ENCODE results near the gene ITGA4.

ITGA4 gene

GRCh38 chr2:181517685-181518301 lies 60.6 kb downstream of the ITGA4 start:
- Histone ChIP-seq H3K4me1 (ENCODE audit: insufficient read depth, low read length) (no peaks in the 10 kb centered on the region), H3K4me3 (ENCODE audit: low read length) (no peak overlapping the region), H3K27ac (ENCODE audit: low read depth, low read length) (no peak overlapping the region), H3K36me3 (ENCODE audit: insufficient read depth, low read length) (no peaks in the 10 kb centered on the region), H3K9me3 (ENCODE audit: insufficient read depth, low read depth, low read length) (no peaks in the 10 kb centered on the region), H3K9ac (ENCODE audit: low read depth, low read length) (no peak overlapping the region), H3K27me3 (ENCODE audit: insufficient read depth, low read length) (no peaks in the 10 kb centered on the region)
- 90% methylated on average over 1 of the region's 1 CpG for WGBS

GRCh38 chr2:181520253-181520652 lies 63.1 kb downstream of the ITGA4 start:
- no peak overlapping the region for H3K4me3 ChIP-seq (ENCODE audit: low read length)
- H3K27me3 ChIP-seq (ENCODE audit: insufficient read depth, low read length), result no peaks in the 10 kb centered on the region
- H3K9me3 ChIP-seq (ENCODE audit: insufficient read depth, low read depth, low read length), result no peaks in the 10 kb centered on the region
- no peak overlapping the region for H3K9ac ChIP-seq (ENCODE audit: low read depth, low read length)
- 94% methylated on average over 1 of the region's 1 CpG for WGBS
- no peak overlapping the region for H3K27ac ChIP-seq (ENCODE audit: low read depth, low read length)
- H3K4me1 ChIP-seq (ENCODE audit: insufficient read depth, low read length), result no peaks in the 10 kb centered on the region
- H3K36me3 ChIP-seq (ENCODE audit: insufficient read depth, low read length), result no peaks in the 10 kb centered on the region

- Histone ChIP-seq H3K27ac (ENCODE audit: low read depth, low read length) (no peak overlapping the region), H3K9me3 (ENCODE audit: insufficient read depth, low read depth, low read length) (no peaks in the 10 kb centered on the region), H3K4me1 (ENCODE audit: insufficient read depth, low read length) (no peaks in the 10 kb centered on the region), H3K27me3 (ENCODE audit: insufficient read depth, low read length) (no peaks in the 10 kb centered on the region), H3K36me3 (ENCODE audit: insufficient read depth, low read length) (no peaks in the 10 kb centered on the region), H3K4me3 (ENCODE audit: low read length) (no peak overlapping the region), H3K9ac (ENCODE audit: low read depth, low read length) (no peak overlapping the region)
- WGBS, result 94% methylated on average over 5 of the region's 5 CpGs
Measured at GRCh38 chr2:181523756-181524155, 66.6 kb downstream of the ITGA4 start.

- 92% methylated on average over 3 of the region's 4 CpGs for WGBS
- no peaks in the 10 kb centered on the region for H3K9me3 ChIP-seq (ENCODE audit: insufficient read depth, low read depth, low read length)
- H3K36me3 ChIP-seq (ENCODE audit: insufficient read depth, low read length), result no peaks in the 10 kb centered on the region
- no peaks in the 10 kb centered on the region for H3K27me3 ChIP-seq (ENCODE audit: insufficient read depth, low read length)
- no peaks in the 10 kb centered on the region for H3K4me1 ChIP-seq (ENCODE audit: insufficient read depth, low read length)
- H3K27ac ChIP-seq (ENCODE audit: low read depth, low read length), result no peak overlapping the region
- H3K9ac ChIP-seq (ENCODE audit: low read depth, low read length), result no peak overlapping the region
- H3K4me3 ChIP-seq (ENCODE audit: low read length), result no peak overlapping the region
Measured at GRCh38 chr2:181526014-181526413, 68.8 kb downstream of the ITGA4 start.

GRCh38 chr2:181527058-181527457 lies 69.9 kb downstream of the ITGA4 start:
- no peak overlapping the region for H3K4me3 ChIP-seq (ENCODE audit: low read length)
- H3K9me3 ChIP-seq (ENCODE audit: insufficient read depth, low read depth, low read length), result no peaks in the 10 kb centered on the region
- H3K27ac ChIP-seq (ENCODE audit: low read depth, low read length), result no peak overlapping the region
- WGBS, result 93% methylated on average over 5 of the region's 6 CpGs
- no peaks in the 10 kb centered on the region for H3K36me3 ChIP-seq (ENCODE audit: insufficient read depth, low read length)
- H3K4me1 ChIP-seq (ENCODE audit: insufficient read depth, low read length), result no peaks in the 10 kb centered on the region
- no peaks in the 10 kb centered on the region for H3K27me3 ChIP-seq (ENCODE audit: insufficient read depth, low read length)
- H3K9ac ChIP-seq (ENCODE audit: low read depth, low read length), result no peak overlapping the region

- H3K4me1 ChIP-seq (ENCODE audit: insufficient read depth, low read length), result peaks cover 3% of the 10 kb centered on the region; the same call in 1 of the 2 replicates
- H3K36me3 ChIP-seq (ENCODE audit: insufficient read depth, low read length), result no peaks in the 10 kb centered on the region
- no peak overlapping the region for H3K9ac ChIP-seq (ENCODE audit: low read depth, low read length)
- no peak overlapping the region for H3K4me3 ChIP-seq (ENCODE audit: low read length)
- H3K27ac ChIP-seq (ENCODE audit: low read depth, low read length), result no peak overlapping the region
- no peaks in the 10 kb centered on the region for H3K9me3 ChIP-seq (ENCODE audit: insufficient read depth, low read depth, low read length)
- H3K27me3 ChIP-seq (ENCODE audit: insufficient read depth, low read length), result no peaks in the 10 kb centered on the region
- WGBS, result 100% methylated on average over 1 of the region's 1 CpG
Measured at GRCh38 chr2:181528441-181528840, 71.3 kb downstream of the ITGA4 start.

- Histone ChIP-seq H3K4me1 (ENCODE audit: insufficient read depth, low read length) (peaks cover 3% of the 10 kb centered on the region; the same call in 1 of the 2 replicates), H3K4me3 (ENCODE audit: low read length) (no peak overlapping the region), H3K36me3 (ENCODE audit: insufficient read depth, low read length) (no peaks in the 10 kb centered on the region), H3K27ac (ENCODE audit: low read depth, low read length) (no peak overlapping the region), H3K9me3 (ENCODE audit: insufficient read depth, low read depth, low read length) (no peaks in the 10 kb centered on the region), H3K27me3 (ENCODE audit: insufficient read depth, low read length) (no peaks in the 10 kb centered on the region), H3K9ac (ENCODE audit: low read depth, low read length) (no peak overlapping the region)
- WGBS, result 95% methylated on average over 2 of the region's 2 CpGs
Measured at GRCh38 chr2:181536730-181537129, 79.5 kb downstream of the ITGA4 start.

GRCh38 chr2:181540421-181540820 lies 83.2 kb downstream of the ITGA4 start:
- Histone ChIP-seq H3K27ac (ENCODE audit: low read depth, low read length) (no peak overlapping the region), H3K27me3 (ENCODE audit: insufficient read depth, low read length) (no peaks in the 10 kb centered on the region), H3K4me3 (ENCODE audit: low read length) (no peak overlapping the region), H3K9ac (ENCODE audit: low read depth, low read length) (no peak overlapping the region), H3K9me3 (ENCODE audit: insufficient read depth, low read depth, low read length) (no peaks in the 10 kb centered on the region), H3K4me1 (ENCODE audit: insufficient read depth, low read length) (no peaks in the 10 kb centered on the region), H3K36me3 (ENCODE audit: insufficient read depth, low read length) (no peaks in the 10 kb centered on the region)
- 90% methylated on average over 4 of the region's 4 CpGs for WGBS

GRCh38 chr2:181542170-181542569 lies 85.0 kb downstream of the ITGA4 start:
- no peaks in the 10 kb centered on the region for H3K36me3 ChIP-seq (ENCODE audit: insufficient read depth, low read length)
- no peaks in the 10 kb centered on the region for H3K9me3 ChIP-seq (ENCODE audit: insufficient read depth, low read depth, low read length)
- no peak overlapping the region for H3K4me3 ChIP-seq (ENCODE audit: low read length)
- H3K9ac ChIP-seq (ENCODE audit: low read depth, low read length), result no peak overlapping the region
- H3K27me3 ChIP-seq (ENCODE audit: insufficient read depth, low read length), result no peaks in the 10 kb centered on the region
- 97% methylated on average over 2 of the region's 2 CpGs for WGBS
- no peaks in the 10 kb centered on the region for H3K4me1 ChIP-seq (ENCODE audit: insufficient read depth, low read length)
- no peak overlapping the region for H3K27ac ChIP-seq (ENCODE audit: low read depth, low read length)

- H3K36me3 ChIP-seq (ENCODE audit: insufficient read depth, low read length), result no peaks in the 10 kb centered on the region
- WGBS, result 96% methylated on average over 3 of the region's 3 CpGs
Measured at GRCh38 chr2:181546086-181546485, 88.9 kb downstream of the ITGA4 start.

GRCh38 chr2:181552808-181553207 lies 95.6 kb downstream of the ITGA4 start:
- H3K27ac ChIP-seq (ENCODE audit: low read depth, low read length), result no peak overlapping the region
- no peaks in the 10 kb centered on the region for H3K27me3 ChIP-seq (ENCODE audit: insufficient read depth, low read length)
- no peaks in the 10 kb centered on the region for H3K36me3 ChIP-seq (ENCODE audit: insufficient read depth, low read length)
- no peak overlapping the region for H3K9ac ChIP-seq (ENCODE audit: low read depth, low read length)
- WGBS, result 77% methylated on average over 1 of the region's 1 CpG
- H3K4me1 ChIP-seq (ENCODE audit: insufficient read depth, low read length), result no peaks in the 10 kb centered on the region
- H3K4me3 ChIP-seq (ENCODE audit: low read length), result no peak overlapping the region
- H3K9me3 ChIP-seq (ENCODE audit: insufficient read depth, low read depth, low read length), result no peaks in the 10 kb centered on the region

More at GRCh38 chr2:181546086-181546485, 88.9 kb downstream of the ITGA4 start:
- H3K27me3 ChIP-seq (ENCODE audit: insufficient read depth, low read length), result no peaks in the 10 kb centered on the region
- H3K9me3 ChIP-seq (ENCODE audit: insufficient read depth, low read depth, low read length), result no peaks in the 10 kb centered on the region
- no peak overlapping the region for H3K27ac ChIP-seq (ENCODE audit: low read depth, low read length)
- no peaks in the 10 kb centered on the region for H3K4me1 ChIP-seq (ENCODE audit: insufficient read depth, low read length)
- H3K4me3 ChIP-seq (ENCODE audit: low read length), result no peak overlapping the region
- H3K9ac ChIP-seq (ENCODE audit: low read depth, low read length), result no peak overlapping the region

- Histone ChIP-seq H3K4me3 (ENCODE audit: low read length) (no peak overlapping the region), H3K36me3 (ENCODE audit: insufficient read depth, low read length) (no peaks in the 10 kb centered on the region), H3K27me3 (ENCODE audit: insufficient read depth, low read length) (no peaks in the 10 kb centered on the region), H3K27ac (ENCODE audit: low read depth, low read length) (no peak overlapping the region), H3K9me3 (ENCODE audit: insufficient read depth, low read depth, low read length) (no peaks in the 10 kb centered on the region), H3K9ac (ENCODE audit: low read depth, low read length) (no peak overlapping the region), H3K4me1 (ENCODE audit: insufficient read depth, low read length) (no peaks in the 10 kb centered on the region)
- WGBS, result no CpG with 5 or more reads among the region's 2 CpGs
Measured at GRCh38 chr2:181553244-181553643, 96.1 kb downstream of the ITGA4 start.

Measured in HUES64 (cell line).